Sigmoid colon (tissue), 7 donors: ENCODE measurements around the gene TRPM3. TPM values are rescaled to one million over a fixed set of nuclear protein-coding genes. Genes with fewer than 3 reads are reported as not detected.

Experiments used
- DNase-seq: peaks from one replicate; pipeline ENCODE4 v3.0.0-alpha.2; 2019
- H3K27ac ChIP-seq, 4 donors: fragments of 200-600 bp; sonication (generic); one replicate each; pipeline ENCODE4 v1.5.1; 2016 to 2019; ENCODE audit warnings: mild to moderate bottlenecking in 1 of 4
- H3K27me3 ChIP-seq, 3 donors: fragments of 200-600 bp; sonication (generic); one replicate each; pipeline ENCODE4 v1.5.1; 2019; ENCODE audit warnings: mild to moderate bottlenecking in 1 of 3
- H3K36me3 ChIP-seq, 4 donors: fragments of 200-600 bp; sonication (generic); one replicate each; pipeline ENCODE4 v1.5.1; 2016 to 2019
- H3K4me1 ChIP-seq, 4 donors: fragments of 200-600 bp; sonication (generic); one replicate each; pipeline ENCODE4 v1.5.1; 2017 to 2019
- H3K4me3 ChIP-seq, 4 donors: fragments of 200-600 bp; sonication (generic); one replicate each; pipeline ENCODE4 v1.5.1; 2017 to 2019; ENCODE audit warnings: mild to moderate bottlenecking in 2 of 4, moderate library complexity in 1 of 4
- H3K9me3 ChIP-seq, 4 donors: fragments of 200-600 bp in 3 of 4; sonication (generic) in 3 of 4; one replicate each; pipeline versions ENCODE4 v1.5.1 to v1.6.1; 2013 to 2019
- EP300 ChIP-seq, 4 donors: sonication (generic); formaldehyde crosslinking; IDR thresholded peaks; one replicate each; pipeline ENCODE4 v1.6.1; 2017; ENCODE audit warnings: antibody characterized with exemption in 4 of 4
- POLR2A ChIP-seq, 2 donors: fragments of 450-650 bp; IDR thresholded peaks; one replicate each; pipeline ENCODE4 v1.6.1; 2016; ENCODE audit warnings: antibody characterized with exemption in 2 of 2, mild to moderate bottlenecking in 2 of 2, moderate library complexity in 2 of 2
- POLR2AphosphoS5 ChIP-seq, 4 donors: sonication (generic); formaldehyde crosslinking; IDR thresholded peaks; one replicate each; pipeline ENCODE4 v1.6.1; 2017; ENCODE audit warnings: antibody characterized with exemption in 4 of 4
- WGBS, 2 donors: extraction: QIAGEN DNeasy Blood & Tissue Kit; methylation state at CpG; one replicate each; pipeline ENCODE4 v1.1.7; 2013; 5-methylcytosine and 5-hydroxymethylcytosine counted together
- intact Hi-C: fragments of 100-400 bp; cut with DNase I; formaldehyde crosslinking; loops from one replicate; pipeline ENCODE4 v1.15.1; 2023
- polyA plus RNA-seq, 3 donors: library from polyadenylated mRNA; stranded (reverse); fragments of 200-250 nt; gene quantifications; one replicate each; pipeline ENCODE4 v1.2.3, GENCODE V29; 2013
- total RNA-seq, 4 donors: library from RNA; depleted of rRNA; stranded (reverse); fragments of >200 nt; gene quantifications; one replicate each; pipeline ENCODE4 v1.1.0, GENCODE V29; 2016
- TF ChIP-seq, protein P1 (sequence below), 4 experiments: fragments of 450-650 bp in 3 of 4; fragments of 200-600 bp in 1 of 4; IDR thresholded peaks; one replicate each; pipeline ENCODE4 v1.5.1; 2016 to 2019; ENCODE audit warnings: antibody characterized with exemption in 4 of 4, mild to moderate bottlenecking in 3 of 4, moderate library complexity in 2 of 4
- donor health status: healthy with polysubstance abuse.
- donor health status: Bipolar disorder and iron deficiency.
- donor health status: healthy.

Gene TRPM3
- total and polyA plus RNA-seq, 7 donors, result 0.07 to 1.8 (median 0.41) TPM; not detected in 2

- Histone ChIP-seq H3K27me3 (no peaks in the 10 kb centered on the region), H3K4me3 (no peak overlapping the region), H3K27ac (no peak overlapping the region), H3K36me3 (no peaks in the 10 kb centered on the region), H3K4me1 (no peaks in the 10 kb centered on the region), H3K9me3 (no peaks in the 10 kb centered on the region)
- no peak for DNase-seq
- intact Hi-C loops, result no loop called here
- WGBS, 2 donors, result 81 to 86% methylated on average over 1 of the region's 1 CpG
- TF ChIP-seq, protein P1, sequence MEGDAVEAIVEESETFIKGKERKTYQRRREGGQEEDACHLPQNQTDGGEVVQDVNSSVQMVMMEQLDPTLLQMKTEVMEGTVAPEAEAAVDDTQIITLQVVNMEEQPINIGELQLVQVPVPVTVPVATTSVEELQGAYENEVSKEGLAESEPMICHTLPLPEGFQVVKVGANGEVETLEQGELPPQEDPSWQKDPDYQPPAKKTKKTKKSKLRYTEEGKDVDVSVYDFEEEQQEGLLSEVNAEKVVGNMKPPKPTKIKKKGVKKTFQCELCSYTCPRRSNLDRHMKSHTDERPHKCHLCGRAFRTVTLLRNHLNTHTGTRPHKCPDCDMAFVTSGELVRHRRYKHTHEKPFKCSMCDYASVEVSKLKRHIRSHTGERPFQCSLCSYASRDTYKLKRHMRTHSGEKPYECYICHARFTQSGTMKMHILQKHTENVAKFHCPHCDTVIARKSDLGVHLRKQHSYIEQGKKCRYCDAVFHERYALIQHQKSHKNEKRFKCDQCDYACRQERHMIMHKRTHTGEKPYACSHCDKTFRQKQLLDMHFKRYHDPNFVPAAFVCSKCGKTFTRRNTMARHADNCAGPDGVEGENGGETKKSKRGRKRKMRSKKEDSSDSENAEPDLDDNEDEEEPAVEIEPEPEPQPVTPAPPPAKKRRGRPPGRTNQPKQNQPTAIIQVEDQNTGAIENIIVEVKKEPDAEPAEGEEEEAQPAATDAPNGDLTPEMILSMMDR (IDR thresholded peaks at IDR 0.05), result no peak
- TF ChIP-seq EP300 (IDR thresholded peaks at IDR 0.05) (no peak), POLR2AphosphoS5 (IDR thresholded peaks at IDR 0.05) (no peak), POLR2A (IDR thresholded peaks at IDR 0.05) (no peak)
Measured at GRCh38 chr9:70868041-70868440, 253.4 kb downstream of the TRPM3 start.

DNA sequence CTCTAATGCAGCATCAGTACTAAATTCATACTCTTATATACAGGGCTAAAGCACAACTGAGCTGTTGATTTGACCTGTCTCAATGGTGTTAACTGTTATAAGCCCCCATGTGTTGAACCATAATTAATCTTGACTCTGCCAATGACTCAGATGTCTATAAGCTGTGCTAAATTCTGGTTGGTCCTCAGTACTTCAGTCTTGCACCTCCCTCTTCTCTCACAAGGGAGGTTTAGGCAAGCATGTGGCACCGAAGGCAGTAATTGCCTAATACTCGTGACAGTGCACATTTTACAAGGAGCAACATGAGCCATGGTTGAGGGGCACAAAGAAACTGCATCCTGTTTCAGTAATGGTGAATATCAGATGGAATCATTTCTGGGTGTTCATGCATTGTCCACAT, 255.9 kb downstream of the TRPM3 start:
- intact Hi-C loops, result no loop called here

GRCh38 chr9:70861797-70862196, 259.6 kb downstream of the TRPM3 start:
- Histone ChIP-seq H3K36me3 (no peaks in the 10 kb centered on the region), H3K4me1 (no peaks in the 10 kb centered on the region), H3K4me3 (no peak overlapping the region), H3K27me3 (no peaks in the 10 kb centered on the region), H3K9me3 (no peaks in the 10 kb centered on the region), H3K27ac (no peak overlapping the region)
- 40 to 56% methylated on average over 4 of the region's 4 CpGs for WGBS, 2 donors
- TF ChIP-seq POLR2AphosphoS5 (IDR thresholded peaks at IDR 0.05), result no peak
- TF ChIP-seq, protein P1 (IDR thresholded peaks at IDR 0.05), result no peak
- no peak for TF ChIP-seq POLR2A (IDR thresholded peaks at IDR 0.05)
- no peak for TF ChIP-seq EP300 (IDR thresholded peaks at IDR 0.05)
- DNase-seq, result no peak
- intact Hi-C loops, result no loop called here

More for the DNA sequence above, 255.9 kb downstream of the TRPM3 start:
- no peaks in the 10 kb centered on the region for H3K27me3 ChIP-seq
- H3K9me3 ChIP-seq, result no peaks in the 10 kb centered on the region
- no peak for DNase-seq
- TF ChIP-seq, protein P1 (IDR thresholded peaks at IDR 0.05), result no peak
- TF ChIP-seq EP300 (IDR thresholded peaks at IDR 0.05) (no peak), POLR2AphosphoS5 (IDR thresholded peaks at IDR 0.05) (no peak), POLR2A (IDR thresholded peaks at IDR 0.05) (no peak)
- H3K4me3 ChIP-seq, result no peak overlapping the region
- no peaks in the 10 kb centered on the region for H3K4me1 ChIP-seq
- no peaks in the 10 kb centered on the region for H3K36me3 ChIP-seq
- WGBS, 2 donors, result 75 to 76% methylated on average over 2 of the region's 2 CpGs
- no peak overlapping the region for H3K27ac ChIP-seq

DNA sequence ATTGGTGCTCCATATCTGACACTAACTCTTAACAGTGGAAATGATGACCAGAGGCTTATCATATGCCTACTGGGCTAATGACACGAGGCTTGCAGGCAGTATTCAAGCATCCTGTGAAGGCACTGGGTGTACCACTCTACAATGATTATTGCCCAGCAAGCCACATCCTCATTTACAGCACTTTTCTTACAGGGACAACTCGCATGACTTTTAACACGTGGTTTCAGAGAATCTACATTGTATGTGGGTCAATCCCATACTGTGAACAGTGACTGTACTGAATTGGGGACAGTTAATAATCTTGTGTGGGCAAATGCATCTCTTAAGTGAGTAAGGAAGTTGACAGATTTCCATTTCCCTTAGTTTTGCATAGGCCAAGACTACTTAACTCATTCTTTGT, 260.0 kb downstream of the TRPM3 start:
- Histone ChIP-seq H3K27ac (no peak overlapping the region), H3K9me3 (no peaks in the 10 kb centered on the region), H3K36me3 (no peaks in the 10 kb centered on the region), H3K4me3 (no peak overlapping the region), H3K27me3 (no peaks in the 10 kb centered on the region), H3K4me1 (no peaks in the 10 kb centered on the region)
- no peak for DNase-seq
- TF ChIP-seq, protein P1 (IDR thresholded peaks at IDR 0.05), result no peak
- TF ChIP-seq POLR2A (IDR thresholded peaks at IDR 0.05) (no peak), POLR2AphosphoS5 (IDR thresholded peaks at IDR 0.05) (no peak), EP300 (IDR thresholded peaks at IDR 0.05) (no peak)
- intact Hi-C loops, result no loop called here
- WGBS, 2 donors, result 57 to 65% methylated on average over 3 of the region's 3 CpGs

DNA sequence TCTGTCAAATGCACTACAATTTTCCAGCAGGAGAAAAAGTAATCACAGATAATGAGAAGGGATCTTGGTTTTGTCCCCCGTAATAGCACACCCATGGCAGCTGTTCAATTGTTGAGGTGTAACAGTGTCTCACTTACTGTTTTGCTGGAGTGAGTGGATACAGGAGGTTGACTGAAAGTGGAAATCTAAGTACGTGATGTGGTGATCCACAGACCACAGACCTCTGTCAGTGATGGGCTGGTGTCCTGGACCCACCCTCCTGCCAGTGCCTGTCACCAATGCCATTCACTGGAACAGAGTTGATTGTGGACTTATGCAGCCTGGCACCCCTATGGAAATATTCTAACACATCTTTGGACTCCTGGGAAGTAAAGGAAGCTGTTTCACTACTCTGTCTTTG, 261.7 kb downstream of the TRPM3 start:
- intact Hi-C loops, result no loop called here
- H3K36me3 ChIP-seq, result no peaks in the 10 kb centered on the region
- no peak overlapping the region for H3K27ac ChIP-seq
- 78 to 92% methylated on average over 2 of the region's 2 CpGs for WGBS, 2 donors
- H3K27me3 ChIP-seq, result no peaks in the 10 kb centered on the region
- no peak overlapping the region for H3K4me3 ChIP-seq
- TF ChIP-seq POLR2AphosphoS5 (IDR thresholded peaks at IDR 0.05), result no peak
- no peak for TF ChIP-seq POLR2A (IDR thresholded peaks at IDR 0.05)
- TF ChIP-seq, protein P1 (IDR thresholded peaks at IDR 0.05), result no peak
- H3K4me1 ChIP-seq, result no peaks in the 10 kb centered on the region
- H3K9me3 ChIP-seq, result no peaks in the 10 kb centered on the region
- DNase-seq, result no peak
